ENCODE data around the gene HIVEP1.

Gene HIVEP1

GRCh38 chr6:12200015-12200564 lies 188.0 kb downstream of the HIVEP1 start:
- no peak for DNase-seq

GRCh38 chr6:12200761-12201160 lies 188.6 kb downstream of the HIVEP1 start:
- DNase-seq, result no peak

- DNase-seq, result no peak
These were observed 190.9 kb downstream of the HIVEP1 start for GRCh38 chr6:12203001-12203400.

- DNase-seq, result no peak
These were observed 196.1 kb downstream of the HIVEP1 start for GRCh38 chr6:12208190-12208589.

- no peak for DNase-seq
These were observed 196.6 kb downstream of the HIVEP1 start for GRCh38 chr6:12208673-12209072.
